BE2C (cell line): Measurements from ENCODE around the gene SOX14.

Experiments
- DNase-seq: peaks from one replicate; pipeline ENCODE4 v3.0.0-alpha.2; 2020
- H3K27me3 ChIP-seq: fragments of 250-450 bp; sonication (Bioruptor Pico); 2 replicates; pipeline ENCODE4 v1.5.1; 2020; ENCODE audit warnings: mild to moderate bottlenecking
- H3K36me3 ChIP-seq: fragments of 250-450 bp; sonication (Bioruptor Pico); 2 replicates; pipeline ENCODE4 v1.5.1; 2020; ENCODE audit warnings: mild to moderate bottlenecking
- H3K4me1 ChIP-seq: fragments of 250-450 bp; sonication (Bioruptor Pico); 2 replicates; pipeline ENCODE4 v1.5.1; 2020
- H3K4me3 ChIP-seq: 2 replicates; pipeline ENCODE4 v1.5.1; 2011; ENCODE audit warnings: low read depth, low read length
- H3K9me3 ChIP-seq: fragments of 250-450 bp; sonication (Bioruptor Pico); 2 replicates; pipeline ENCODE4 v1.5.1; 2020
- TF ChIP-seq, protein P1 (sequence below): IDR thresholded peaks from 2 replicates; pipeline ENCODE4 v1.5.1; 2012; ENCODE audit warnings: mild to moderate bottlenecking, low read depth, low read length

SOX14 gene

GRCh38 chr3:137815251-137815650 lies 51.1 kb downstream of the SOX14 start:
- no peak for DNase-seq
- Histone ChIP-seq H3K4me1 (no peaks in the 10 kb centered on the region), H3K4me3 (no peak overlapping the region), H3K36me3 (no peaks in the 10 kb centered on the region), H3K27me3 (no peaks in the 10 kb centered on the region), H3K9me3 (no peaks in the 10 kb centered on the region)
- TF ChIP-seq, protein P1, sequence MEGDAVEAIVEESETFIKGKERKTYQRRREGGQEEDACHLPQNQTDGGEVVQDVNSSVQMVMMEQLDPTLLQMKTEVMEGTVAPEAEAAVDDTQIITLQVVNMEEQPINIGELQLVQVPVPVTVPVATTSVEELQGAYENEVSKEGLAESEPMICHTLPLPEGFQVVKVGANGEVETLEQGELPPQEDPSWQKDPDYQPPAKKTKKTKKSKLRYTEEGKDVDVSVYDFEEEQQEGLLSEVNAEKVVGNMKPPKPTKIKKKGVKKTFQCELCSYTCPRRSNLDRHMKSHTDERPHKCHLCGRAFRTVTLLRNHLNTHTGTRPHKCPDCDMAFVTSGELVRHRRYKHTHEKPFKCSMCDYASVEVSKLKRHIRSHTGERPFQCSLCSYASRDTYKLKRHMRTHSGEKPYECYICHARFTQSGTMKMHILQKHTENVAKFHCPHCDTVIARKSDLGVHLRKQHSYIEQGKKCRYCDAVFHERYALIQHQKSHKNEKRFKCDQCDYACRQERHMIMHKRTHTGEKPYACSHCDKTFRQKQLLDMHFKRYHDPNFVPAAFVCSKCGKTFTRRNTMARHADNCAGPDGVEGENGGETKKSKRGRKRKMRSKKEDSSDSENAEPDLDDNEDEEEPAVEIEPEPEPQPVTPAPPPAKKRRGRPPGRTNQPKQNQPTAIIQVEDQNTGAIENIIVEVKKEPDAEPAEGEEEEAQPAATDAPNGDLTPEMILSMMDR: no peak
